Keratinocyte (primary cell): ENCODE measurements around the gene KIAA1210. TPM values are rescaled to one million over a fixed set of nuclear protein-coding genes. Genes with fewer than 3 reads are reported as not detected.

Experiments used
- DNase-seq: peaks from one replicate; pipeline ENCODE4 v3.0.0-alpha.2; 2011; ENCODE audit warnings: low read depth, missing footprints, low spot score
- FAIRE-seq: peaks from 2 replicates; lab custom pipeline; 2011; peaks lifted over from hg19 to GRCh38; lab: Jason Lieb, UNC
- H2AFZ ChIP-seq: 2 replicates; pipeline ENCODE4 v1.6.0; 2012; ENCODE audit warnings: low read length, control low read depth, inconsistent platforms; ENCODE audit not compliant: control insufficient read depth
- H3K27ac ChIP-seq: 2 replicates; pipeline ENCODE4 v1.5.1; 2011; ENCODE audit warnings: low read length; ENCODE audit not compliant: control insufficient read depth, insufficient read depth
- H3K27me3 ChIP-seq: 3 replicates; pipeline ENCODE4 v1.6.0; 2011; ENCODE audit warnings: low read length; ENCODE audit not compliant: control insufficient read depth, insufficient read depth; ENCODE audit errors: extremely low read depth
- H3K36me3 ChIP-seq, 2 experiments: 2 replicates in 1 of 2; 3 replicates in 1 of 2; pipeline ENCODE4 v1.5.1; 2011; ENCODE audit warnings: low read length in 2 of 2, mild to moderate bottlenecking in 1 of 2; ENCODE audit not compliant: control insufficient read depth in 2 of 2, insufficient read depth in 2 of 2; ENCODE audit errors: extremely low read depth in 1 of 2
- H3K4me1 ChIP-seq: 3 replicates; pipeline ENCODE4 v1.5.1; 2011; ENCODE audit warnings: low read length; ENCODE audit not compliant: control insufficient read depth, insufficient read depth; ENCODE audit errors: extremely low read depth
- H3K4me2 ChIP-seq: 3 replicates; pipeline ENCODE4 v1.6.0; 2011; ENCODE audit warnings: low read depth, low read length; ENCODE audit not compliant: control insufficient read depth, insufficient read depth; ENCODE audit errors: extremely low read depth
- H3K4me3 ChIP-seq, 3 experiments: fragments of 200-600 bp in 1 of 3; sonication (generic) in 1 of 3; 2 replicates in 2 of 3; 3 replicates in 1 of 3; pipeline ENCODE4 v1.5.1; 2011 to 2016; ENCODE audit warnings: low read length in 3 of 3, mild to moderate bottlenecking in 3 of 3, control low read depth in 2 of 3, inconsistent platforms in 1 of 3, low read depth in 1 of 3, mixed read lengths in 1 of 3, mixed run types in 1 of 3, moderate library complexity in 1 of 3; ENCODE audit not compliant: control insufficient read depth in 2 of 3, insufficient read depth in 2 of 3; ENCODE audit errors: extremely low read depth in 1 of 3
- H3K79me2 ChIP-seq: 2 replicates; pipeline ENCODE4 v1.6.0; 2012; ENCODE audit warnings: low read length; ENCODE audit not compliant: control insufficient read depth, insufficient read depth
- H3K9ac ChIP-seq: 3 replicates; pipeline ENCODE4 v1.6.0; 2011; ENCODE audit warnings: low read length; ENCODE audit not compliant: control insufficient read depth, insufficient read depth; ENCODE audit errors: extremely low read depth
- H3K9me1 ChIP-seq: 3 replicates; pipeline ENCODE4 v1.6.0; 2011; ENCODE audit warnings: low read length; ENCODE audit not compliant: control insufficient read depth, insufficient read depth; ENCODE audit errors: extremely low read depth
- H3K9me3 ChIP-seq: 2 replicates; pipeline ENCODE4 v1.5.1; 2012; ENCODE audit warnings: low read depth, low read length; ENCODE audit not compliant: control insufficient read depth
- H4K20me1 ChIP-seq: 3 replicates; pipeline ENCODE4 v1.6.0; 2011; ENCODE audit warnings: low read length; ENCODE audit not compliant: control insufficient read depth, insufficient read depth; ENCODE audit errors: extremely low read depth
- EZH2 ChIP-seq: IDR thresholded peaks from one replicate; pipeline ENCODE4 v1.6.1; 2012; ENCODE audit warnings: inconsistent platforms, mild to moderate bottlenecking, low read length, moderate library complexity
- dilution Hi-C: fragments of 300-500 bp; cut with MboI; formaldehyde crosslinking; loops from one replicate; pipeline ENCODE4 v1.7.0; 2020; ENCODE audit warnings: low sequenced_read_pairs; ENCODE audit not compliant: extremely low pct_ligation_motif_present
- polyA plus RNA-seq, 5 experiments: library from polyadenylated mRNA; depleted of rRNA in 3 of 5; stranded (reverse) in 3 of 5; stranded (forward) in 1 of 5; unstranded in 1 of 5; fragments of >200 nt; gene quantifications; 1 replicate in 1 of 5; 2 replicates in 3 of 5; 3 replicates in 1 of 5; pipeline versions ENCODE4 v1.2.1 to v1.2.3, GENCODE V29; 2011 to 2012; ENCODE audit warnings: missing spikeins in 2 of 5, low read depth in 1 of 5, low replicate concordance in 1 of 5
- TF ChIP-seq, protein P1 (sequence below), 3 experiments: IDR thresholded peaks in 1 of 3; conservative IDR thresholded peaks in 1 of 3; optimal IDR thresholded peaks in 1 of 3; 2 replicates in 2 of 3; 3 replicates in 1 of 3; pipeline versions ENCODE3 to v1.5.1; 2011; ENCODE audit warnings: low read length in 3 of 3, mild to moderate bottlenecking in 3 of 3, moderate library complexity in 2 of 3, control low read depth in 1 of 3, inconsistent platforms in 1 of 3; ENCODE audit not compliant: insufficient read depth in 2 of 3; ENCODE audit errors: extremely low read depth in 1 of 3

Gene KIAA1210
- polyA plus RNA-seq, 1 donor (not counting 4 experiments of a cell fraction or from before 2014, with no cell fraction given) = not detected

DNA sequence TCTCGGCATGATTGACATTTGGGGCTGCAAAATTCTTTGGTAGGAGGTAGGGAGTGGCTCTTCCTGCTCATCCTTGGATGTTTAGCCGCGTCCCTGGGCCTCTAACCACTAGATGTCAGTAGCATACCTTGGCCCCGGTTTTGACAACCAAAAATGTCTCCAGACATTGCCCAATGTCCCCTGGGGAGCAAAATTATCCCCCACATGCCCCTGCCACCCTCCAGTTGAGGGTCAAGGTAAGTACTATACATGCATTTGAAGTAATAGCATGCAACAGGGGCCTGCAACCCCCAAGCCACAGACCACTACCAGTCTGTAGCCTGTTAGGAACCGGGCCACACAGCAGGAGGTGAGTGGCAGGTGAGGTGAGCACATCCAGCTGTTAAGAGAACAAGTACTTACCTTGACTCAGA lies 17.6 kb upstream of the KIAA1210 start:
- TF ChIP-seq, protein P1, sequence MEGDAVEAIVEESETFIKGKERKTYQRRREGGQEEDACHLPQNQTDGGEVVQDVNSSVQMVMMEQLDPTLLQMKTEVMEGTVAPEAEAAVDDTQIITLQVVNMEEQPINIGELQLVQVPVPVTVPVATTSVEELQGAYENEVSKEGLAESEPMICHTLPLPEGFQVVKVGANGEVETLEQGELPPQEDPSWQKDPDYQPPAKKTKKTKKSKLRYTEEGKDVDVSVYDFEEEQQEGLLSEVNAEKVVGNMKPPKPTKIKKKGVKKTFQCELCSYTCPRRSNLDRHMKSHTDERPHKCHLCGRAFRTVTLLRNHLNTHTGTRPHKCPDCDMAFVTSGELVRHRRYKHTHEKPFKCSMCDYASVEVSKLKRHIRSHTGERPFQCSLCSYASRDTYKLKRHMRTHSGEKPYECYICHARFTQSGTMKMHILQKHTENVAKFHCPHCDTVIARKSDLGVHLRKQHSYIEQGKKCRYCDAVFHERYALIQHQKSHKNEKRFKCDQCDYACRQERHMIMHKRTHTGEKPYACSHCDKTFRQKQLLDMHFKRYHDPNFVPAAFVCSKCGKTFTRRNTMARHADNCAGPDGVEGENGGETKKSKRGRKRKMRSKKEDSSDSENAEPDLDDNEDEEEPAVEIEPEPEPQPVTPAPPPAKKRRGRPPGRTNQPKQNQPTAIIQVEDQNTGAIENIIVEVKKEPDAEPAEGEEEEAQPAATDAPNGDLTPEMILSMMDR (optimal IDR thresholded peaks at IDR 0.05 in 1 of 3, IDR thresholded peaks at IDR 0.05 in 1 of 3, conservative IDR thresholded peaks at IDR 0.05 in 1 of 3; ENCODE audit: extremely low read depth in 1 of 3, insufficient read depth in 2 of 3, low read length in 3 of 3) = peak; percentile 31 to 76 (median 57)
- TF ChIP-seq EZH2 = no peak
- dilution Hi-C loops = no loop called here
- no peaks in the 10 kb centered on the region for H3K36me3 ChIP-seq
- no peak overlapping the region for H3K9ac ChIP-seq
- FAIRE-seq (no peak), DNase-seq (no peak)
- no peak overlapping the region for H3K4me2 ChIP-seq
- no peaks in the 10 kb centered on the region for H3K79me2 ChIP-seq
- H4K20me1 ChIP-seq = no peaks in the 10 kb centered on the region
- H3K27ac ChIP-seq = no peak overlapping the region
- no peaks in the 10 kb centered on the region for H3K9me1 ChIP-seq
- no peaks in the 10 kb centered on the region for H3K9me3 ChIP-seq
- H3K27me3 ChIP-seq = peaks cover 3% of the 10 kb centered on the region
- no peaks in the 10 kb centered on the region for H3K4me1 ChIP-seq
- H3K4me3 ChIP-seq = no peak overlapping the region
- no peak overlapping the region for H2AFZ ChIP-seq

DNA sequence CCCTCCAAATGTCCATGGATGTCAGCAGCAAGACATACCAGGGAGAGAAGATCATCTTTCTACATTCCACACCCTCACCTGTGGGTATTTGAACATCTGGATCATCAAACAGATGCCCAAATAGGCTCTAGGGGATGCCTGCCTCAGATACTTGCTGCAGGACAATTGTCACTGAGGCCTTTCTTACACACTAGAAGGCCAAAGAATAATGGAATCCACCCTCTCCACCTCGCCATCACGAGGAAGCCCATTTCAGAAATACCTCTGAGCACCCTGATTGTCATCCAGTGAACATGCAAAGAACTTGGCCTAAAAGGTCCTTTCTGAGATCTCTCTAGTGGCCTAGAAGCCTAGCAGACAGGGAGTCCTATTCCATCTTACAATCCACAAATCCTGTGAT lies 6.9 kb upstream of the KIAA1210 start:
- dilution Hi-C loops = no loop called here
- H3K9me1 ChIP-seq = no peaks in the 10 kb centered on the region
- no peak overlapping the region for H3K4me3 ChIP-seq
- no peaks in the 10 kb centered on the region for H3K79me2 ChIP-seq
- no peak overlapping the region for H3K9ac ChIP-seq
- no peak for FAIRE-seq
- TF ChIP-seq EZH2 = no peak
- TF ChIP-seq, protein P1 (optimal IDR thresholded peaks at IDR 0.05 in 1 of 3, IDR thresholded peaks at IDR 0.05 in 1 of 3, conservative IDR thresholded peaks at IDR 0.05 in 1 of 3; ENCODE audit: extremely low read depth in 1 of 3, insufficient read depth in 2 of 3, low read length in 3 of 3) = no peak
- H3K4me2 ChIP-seq = no peak overlapping the region
- no peak overlapping the region for H2AFZ ChIP-seq
- DNase-seq = no peak
- H3K27me3 ChIP-seq = no peaks in the 10 kb centered on the region
- H3K27ac ChIP-seq = no peak overlapping the region
- no peaks in the 10 kb centered on the region for H3K36me3 ChIP-seq
- H3K4me1 ChIP-seq = no peaks in the 10 kb centered on the region
- H3K9me3 ChIP-seq = no peaks in the 10 kb centered on the region
- H4K20me1 ChIP-seq = no peaks in the 10 kb centered on the region
